Naive thymus-derived CD4-positive, alpha-beta T cell (primary cell): ENCODE measurements around the gene FNTB. TPM values are rescaled to one million over a fixed set of nuclear protein-coding genes. Genes with fewer than 3 reads are reported as not detected.

Source experiments
- ATAC-seq: fragments of 150-1000 bp; cut with Tn5 transposase; 2 replicates; pipeline ENCODE4 v1.10.0; 2021; ENCODE audit warnings: mild to moderate bottlenecking, moderate library complexity
- CTCF ChIA-PET: fragments of 350-600 bp; sonication (Branson Sonifier 250); formaldehyde crosslinking; loops from one replicate; lab custom pipeline; 2021; ENCODE audit warnings: antibody characterized with exemption; lab: Charles Lee
- POLR2A ChIA-PET: fragments of 350-600 bp; sonication (Branson Sonifier 250); formaldehyde crosslinking; loops from one replicate; lab custom pipeline; 2021; ENCODE audit warnings: antibody characterized with exemption, inconsistent platforms; lab: Charles Lee
- DNase-seq, 9 donors: peaks; one replicate each; pipeline versions ENCODE4 v3.0.0 to v3.0.0-alpha.2; 2020 to 2022; ENCODE audit warnings: mixed read lengths in 1 of 9
- H3K27ac ChIP-seq: one replicate; pipeline ENCODE4 v1.7.0; 2013; ENCODE audit warnings: mild to moderate bottlenecking, low read depth, low read length, moderate library complexity
- H3K27me3 ChIP-seq, 2 donors: one replicate each; pipeline ENCODE4 v1.7.0; 2013; ENCODE audit warnings: low read length in 2 of 2, mild to moderate bottlenecking in 2 of 2, moderate library complexity in 2 of 2; ENCODE audit not compliant: control insufficient read depth in 2 of 2, insufficient read depth in 2 of 2
- H3K36me3 ChIP-seq, 3 experiments: 1 replicate in 2 of 3; 2 replicates in 1 of 3; pipeline ENCODE4 v1.7.0; 2013; ENCODE audit warnings: low read length in 3 of 3, mild to moderate bottlenecking in 3 of 3, moderate library complexity in 1 of 3; ENCODE audit not compliant: insufficient read depth in 3 of 3, control insufficient read depth in 2 of 3
- H3K4me1 ChIP-seq, 2 donors: one replicate each; pipeline ENCODE4 v1.7.0; 2013; ENCODE audit warnings: low read length in 2 of 2, mild to moderate bottlenecking in 2 of 2, moderate library complexity in 1 of 2; ENCODE audit not compliant: control insufficient read depth in 2 of 2, insufficient read depth in 2 of 2
- H3K4me3 ChIP-seq: 2 replicates; pipeline ENCODE4 v1.7.0; 2013; ENCODE audit warnings: mild to moderate bottlenecking, low read length
- H3K9me3 ChIP-seq, 3 experiments: 1 replicate in 2 of 3; 2 replicates in 1 of 3; pipeline ENCODE4 v1.7.0; 2013; ENCODE audit warnings: low read length in 3 of 3; ENCODE audit not compliant: control insufficient read depth in 2 of 3
- H3K27ac Mint-ChIP-seq, 9 donors: one replicate each; pipeline ENCODE4 v1.8.0; 2020 to 2022; ENCODE audit warnings: mixed read lengths in 9 of 9, mild to moderate bottlenecking in 8 of 9, moderate library complexity in 5 of 9, inconsistent platforms in 2 of 9
- H3K27me3 Mint-ChIP-seq, 5 donors: one replicate each; pipeline ENCODE4 v1.8.0; 2021 to 2022; ENCODE audit warnings: mixed read lengths in 5 of 5, mild to moderate bottlenecking in 1 of 5
- H3K36me3 Mint-ChIP-seq, 5 donors: one replicate each; pipeline ENCODE4 v1.8.0; 2020 to 2022; ENCODE audit warnings: mixed read lengths in 5 of 5, mild to moderate bottlenecking in 3 of 5, inconsistent platforms in 1 of 5
- H3K4me1 Mint-ChIP-seq, 7 donors: one replicate each; pipeline ENCODE4 v1.8.0; 2020 to 2022; ENCODE audit warnings: mixed read lengths in 7 of 7, mild to moderate bottlenecking in 3 of 7, inconsistent platforms in 1 of 7
- H3K4me3 Mint-ChIP-seq, 10 donors: one replicate each; pipeline ENCODE4 v1.8.0; 2020 to 2022; ENCODE audit warnings: mild to moderate bottlenecking in 10 of 10, mixed read lengths in 10 of 10, moderate library complexity in 6 of 10, inconsistent platforms in 2 of 10
- H3K9me3 Mint-ChIP-seq, 11 donors: one replicate each; pipeline ENCODE4 v1.8.0; 2020 to 2022; ENCODE audit warnings: mixed read lengths in 11 of 11, mild to moderate bottlenecking in 4 of 11, inconsistent platforms in 1 of 11, moderate library complexity in 1 of 11
- intact Hi-C, 2 donors: fragments of 100-400 bp; cut with micrococcal nuclease; formaldehyde crosslinking; loops; one replicate each; pipeline ENCODE4 v1.15.1; 2023
- polyA plus RNA-seq, 2 donors: library from polyadenylated mRNA; unstranded; fragments of 300-500 nt; fragmentation: Illumina TruSeq; gene quantifications; one replicate each; pipeline ENCODE4 v1.2.3, GENCODE V29; 2021
- total RNA-seq, 6 experiments: library from RNA in 5 of 6; stranded (reverse) in 5 of 6; gene quantifications; 1 replicate in 5 of 6; 2 replicates in 1 of 6; pipeline ENCODE4 v1.2.3 and lab custom pipeline; 2021 to 2026

Gene FNTB
- total and polyA plus RNA-seq, 7 experiments from 2014 or later, result 4.0 to 19.7 (median 11.3) TPM

DNA sequence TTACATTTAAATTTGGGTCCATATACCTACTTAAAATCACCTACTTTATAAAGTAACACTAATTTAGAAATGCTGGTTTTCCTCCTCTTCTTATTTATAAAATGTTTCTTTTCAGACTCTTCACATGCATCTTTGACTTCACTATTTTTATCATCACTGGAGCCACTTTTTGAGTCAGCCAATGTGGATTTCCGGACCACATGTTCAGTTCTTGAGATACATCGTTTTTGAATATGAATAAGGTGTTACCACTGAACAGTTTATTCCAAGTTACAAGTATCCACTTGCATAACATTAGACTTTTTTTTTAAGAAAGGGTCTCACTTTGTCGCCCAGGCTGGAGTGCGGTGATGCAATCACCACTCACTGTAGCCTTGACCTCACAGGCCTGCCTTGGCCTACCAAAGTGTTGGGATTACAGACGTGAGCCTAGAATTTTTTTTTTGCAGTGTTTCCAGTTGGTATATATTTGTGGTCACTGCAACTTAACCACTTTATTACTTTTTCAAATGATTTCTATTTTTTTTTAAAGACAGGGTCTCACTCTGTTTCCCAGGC is 5.7 kb downstream of the FNTB start:
- peaks cover 0 to 20% (median 4%) of the 10 kb centered on the region in 5 donors for H3K36me3 Mint-ChIP-seq

DNA sequence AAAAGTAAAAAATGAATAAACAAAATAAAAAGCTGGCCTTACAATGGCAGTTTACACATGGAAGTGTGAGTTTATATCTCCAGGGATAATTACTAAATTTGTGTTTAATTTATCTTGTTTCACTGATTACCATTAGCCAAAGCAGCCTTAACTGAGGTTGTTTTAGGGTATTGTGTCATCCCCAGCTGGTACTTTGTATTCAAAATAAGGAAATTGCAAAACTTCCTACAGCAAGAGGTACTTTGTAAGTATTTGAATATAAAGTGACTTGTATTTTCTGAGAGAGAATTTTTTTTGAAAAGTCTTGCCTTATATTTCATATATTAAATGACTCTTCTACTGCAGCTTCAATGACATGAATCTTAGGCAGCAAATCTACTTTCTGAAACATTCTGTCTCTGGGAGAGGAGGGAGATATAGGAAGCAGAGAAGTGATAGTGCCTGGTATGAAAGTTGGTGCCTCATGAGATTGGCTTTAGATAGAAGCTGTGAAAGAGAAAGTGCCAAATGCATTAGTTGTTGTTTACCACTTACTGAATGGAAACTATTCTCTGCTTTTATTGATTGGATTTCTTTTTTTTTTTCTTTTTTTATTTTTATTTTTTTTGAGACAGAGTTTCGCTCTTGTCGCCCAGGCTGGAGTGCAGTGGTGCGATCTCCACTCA is 6.7 kb downstream of the FNTB start:
- H3K36me3 Mint-ChIP-seq, result peaks cover 0 to 21% (median 4%) of the 10 kb centered on the region in 5 donors
- Histone ChIP-seq H3K9me3 (no peaks in the 10 kb centered on the region), H3K4me1 (peaks cover 14 to 20% of the 10 kb centered on the region in 2 donors), H3K27me3 (no peaks in the 10 kb centered on the region), H3K36me3 (no peaks in the 10 kb centered on the region), H3K27ac (no peak overlapping the region), H3K4me3 (no peak overlapping the region)
- H3K27me3 Mint-ChIP-seq, result no peaks in the 10 kb centered on the region
- peaks cover 0 to 2% (median 0%) of the 10 kb centered on the region in 11 donors for H3K9me3 Mint-ChIP-seq
- H3K27ac Mint-ChIP-seq, result no peak overlapping the region
- ATAC-seq (peak; percentile 40), DNase-seq (no peak)
- no peak overlapping the region for H3K4me3 Mint-ChIP-seq
- POLR2A ChIA-PET, result interaction anchor here (1.1 kb wide), 2 partner anchors 61 to 105 kb away, joined by 3 read pairs; no protein-coding TSS in a partner anchor
- CTCF ChIA-PET, result interaction anchor here (0.5 kb wide), 1 partner anchor 89 kb away, joined by 3 read pairs; no protein-coding TSS in a partner anchor
- intact Hi-C loops, result no loop called here
- H3K4me1 Mint-ChIP-seq, result peaks cover 24 to 44% (median 34%) of the 10 kb centered on the region in 7 donors

More for the DNA sequence above, 5.7 kb downstream of the FNTB start:
- CTCF ChIA-PET, result no interaction called here
- H3K27ac ChIP-seq, result no peak overlapping the region
- Mint-ChIP-seq H3K27ac (no peak overlapping the region), H3K27me3 (no peaks in the 10 kb centered on the region), H3K9me3 (peaks cover 0 to 2% (median 0%) of the 10 kb centered on the region in 11 donors), H3K4me3 (no peak overlapping the region), H3K4me1 (peaks cover 24 to 45% (median 39%) of the 10 kb centered on the region in 7 donors)
- ATAC-seq (no peak), DNase-seq (no peak)
- H3K4me3 ChIP-seq, result no peak overlapping the region
- no peaks in the 10 kb centered on the region for H3K27me3 ChIP-seq
- peaks cover 14 to 30% of the 10 kb centered on the region in 2 donors for H3K4me1 ChIP-seq
- intact Hi-C loops, result no loop called here
- POLR2A ChIA-PET, result interaction anchor here (0.6 to 1.1 kb wide), 2 partner anchors 60 to 100 kb away, joined by 3 read pairs; no protein-coding TSS in a partner anchor
- no peaks in the 10 kb centered on the region for H3K9me3 ChIP-seq
- H3K36me3 ChIP-seq, result no peaks in the 10 kb centered on the region

DNA sequence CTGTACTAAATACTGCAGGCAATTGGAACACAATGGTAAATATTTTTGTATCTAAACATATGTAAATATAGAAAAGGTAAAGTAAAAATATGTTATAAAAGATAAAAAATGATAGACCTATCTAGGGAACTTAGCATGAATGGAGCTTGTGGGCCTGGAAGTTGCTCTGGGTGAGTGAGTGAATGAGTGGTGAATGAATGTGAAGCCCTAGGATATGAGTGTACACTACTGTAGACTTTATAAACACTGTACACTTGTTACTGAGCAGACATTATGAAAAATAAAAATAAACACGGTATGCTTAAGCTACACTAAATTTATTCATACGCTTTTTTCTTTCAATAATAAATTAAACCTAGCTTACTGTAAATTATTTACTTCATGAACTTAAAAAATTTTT is 7.8 kb downstream of the FNTB start:
- Histone ChIP-seq H3K4me1 (peaks cover 13 to 15% of the 10 kb centered on the region in 2 donors), H3K27me3 (no peaks in the 10 kb centered on the region)
- no peak overlapping the region for H3K27ac Mint-ChIP-seq

DNA sequence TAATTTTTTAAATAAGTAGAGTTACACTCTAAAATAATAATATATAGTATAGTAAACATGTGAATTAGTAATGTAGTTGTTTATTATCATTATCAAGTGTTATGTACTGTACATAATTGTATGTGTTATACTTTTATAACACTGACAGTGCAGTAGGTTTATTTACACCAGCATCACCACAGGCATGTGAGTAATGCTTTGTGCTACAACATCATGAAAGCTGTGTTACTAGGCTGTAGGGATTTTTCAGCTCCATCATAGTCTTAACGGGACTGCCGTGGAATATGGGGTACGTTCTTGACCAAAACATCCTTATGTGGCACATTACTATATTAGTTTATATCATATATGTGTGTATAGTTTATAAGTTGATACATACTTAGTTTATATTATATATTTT is 8.6 kb downstream of the FNTB start:
- no peak overlapping the region for H3K4me3 ChIP-seq
- no peak overlapping the region for H3K4me3 Mint-ChIP-seq
- H3K4me1 ChIP-seq, result peaks cover 5 to 7% of the 10 kb centered on the region in 2 donors
- H3K36me3 Mint-ChIP-seq, result peaks cover 0 to 14% (median 4%) of the 10 kb centered on the region in 5 donors
- peaks cover 16 to 28% (median 21%) of the 10 kb centered on the region in 7 donors for H3K4me1 Mint-ChIP-seq
- intact Hi-C loops, result no loop called here
- H3K27ac Mint-ChIP-seq, result no peak overlapping the region
- POLR2A ChIA-PET, result interaction anchor here (0.6 to 1.5 kb wide), 4 partner anchors 9 to 107 kb away, joined by 3 to 4 read pairs (median 3); partner anchors contain the start of genes FNTB and MAX
- ATAC-seq (no peak), DNase-seq (no peak)
- no peaks in the 10 kb centered on the region for H3K9me3 ChIP-seq
- H3K27me3 Mint-ChIP-seq, result no peaks in the 10 kb centered on the region
- H3K27ac ChIP-seq, result no peak overlapping the region
- H3K27me3 ChIP-seq, result no peaks in the 10 kb centered on the region
- CTCF ChIA-PET, result interaction anchor here (0.8 to 1.0 kb wide), 2 partner anchors 13 to 41 kb away, joined by 3 read pairs; no protein-coding TSS in a partner anchor
- H3K9me3 Mint-ChIP-seq, result no peaks in the 10 kb centered on the region
- H3K36me3 ChIP-seq, result no peaks in the 10 kb centered on the region

More for the DNA sequence above, 7.8 kb downstream of the FNTB start:
- ChIA-PET POLR2A (interaction anchor here (1.1 to 1.5 kb wide), 3 partner anchors 8 to 108 kb away, joined by 3 to 4 read pairs (median 3); partner anchors contain the start of genes FNTB and MAX), CTCF (interaction anchor here (1.0 kb wide), 1 partner anchor 41 kb away, joined by 3 read pairs; no protein-coding TSS in a partner anchor)
- Histone ChIP-seq H3K36me3 (no peaks in the 10 kb centered on the region), H3K27ac (no peak overlapping the region), H3K4me3 (no peak overlapping the region), H3K9me3 (no peaks in the 10 kb centered on the region)
- Mint-ChIP-seq H3K27me3 (no peaks in the 10 kb centered on the region), H3K36me3 (peaks cover 0 to 16% (median 4%) of the 10 kb centered on the region in 5 donors), H3K4me3 (no peak overlapping the region), H3K9me3 (peaks cover 0 to 2% (median 0%) of the 10 kb centered on the region in 11 donors), H3K4me1 (peaks cover 20 to 35% (median 27%) of the 10 kb centered on the region in 7 donors)
- no peak for ATAC-seq
- no peak for DNase-seq
- intact Hi-C loops, result no loop called here

DNA sequence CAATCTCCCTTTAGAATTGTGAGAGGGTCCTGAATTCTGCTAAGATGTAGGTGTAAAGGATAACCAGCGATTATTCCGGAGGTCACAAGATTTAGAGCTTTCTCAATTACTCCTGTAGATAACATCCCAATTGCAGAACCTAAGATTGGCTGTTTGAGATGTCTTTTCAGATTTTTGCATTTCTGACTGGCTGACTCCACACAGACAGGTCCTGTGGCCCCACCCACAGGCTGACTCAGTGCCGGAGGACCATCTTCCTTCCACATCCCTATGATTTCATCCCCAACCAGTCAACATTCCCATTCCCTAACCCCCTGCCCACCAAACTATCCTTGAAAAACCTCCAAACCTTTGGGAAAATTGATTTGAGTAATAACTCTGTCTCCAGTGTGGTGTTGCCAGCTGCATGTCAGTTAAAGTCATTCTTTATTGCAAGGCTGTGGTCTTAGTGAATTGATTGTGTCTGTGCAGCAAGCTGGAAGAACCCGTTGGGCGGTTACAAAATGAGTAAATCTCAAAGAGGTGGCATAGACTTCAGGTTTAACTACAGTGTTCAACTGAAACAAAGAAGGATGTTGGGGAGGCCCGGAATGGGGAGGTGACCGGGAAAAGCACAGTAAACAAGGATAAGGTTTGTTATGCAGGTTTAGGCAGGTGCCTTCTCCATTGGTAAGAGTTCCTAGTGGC is 10.6 kb downstream of the FNTB start:
- DNase-seq (no peak), ATAC-seq (peak; percentile 49)
- H3K4me3 ChIP-seq, result no peak overlapping the region
- ChIA-PET POLR2A (no interaction called here), CTCF (interaction anchor here (0.6 kb wide), 1 partner anchor 334 kb away, joined by 4 read pairs; no protein-coding TSS in a partner anchor)
- Mint-ChIP-seq H3K4me1 (peaks cover 5 to 20% (median 12%) of the 10 kb centered on the region in 7 donors), H3K4me3 (no peak overlapping the region), H3K27ac (no peak overlapping the region), H3K36me3 (peaks cover 0 to 17% (median 0%) of the 10 kb centered on the region in 5 donors), H3K27me3 (no peaks in the 10 kb centered on the region), H3K9me3 (no peaks in the 10 kb centered on the region)
- H3K27me3 ChIP-seq, result no peaks in the 10 kb centered on the region
- H3K27ac ChIP-seq, result no peak overlapping the region
- intact Hi-C loops, result no loop called here
- H3K4me1 ChIP-seq, result no peaks in the 10 kb centered on the region
- H3K9me3 ChIP-seq, result no peaks in the 10 kb centered on the region
- no peaks in the 10 kb centered on the region for H3K36me3 ChIP-seq

DNA sequence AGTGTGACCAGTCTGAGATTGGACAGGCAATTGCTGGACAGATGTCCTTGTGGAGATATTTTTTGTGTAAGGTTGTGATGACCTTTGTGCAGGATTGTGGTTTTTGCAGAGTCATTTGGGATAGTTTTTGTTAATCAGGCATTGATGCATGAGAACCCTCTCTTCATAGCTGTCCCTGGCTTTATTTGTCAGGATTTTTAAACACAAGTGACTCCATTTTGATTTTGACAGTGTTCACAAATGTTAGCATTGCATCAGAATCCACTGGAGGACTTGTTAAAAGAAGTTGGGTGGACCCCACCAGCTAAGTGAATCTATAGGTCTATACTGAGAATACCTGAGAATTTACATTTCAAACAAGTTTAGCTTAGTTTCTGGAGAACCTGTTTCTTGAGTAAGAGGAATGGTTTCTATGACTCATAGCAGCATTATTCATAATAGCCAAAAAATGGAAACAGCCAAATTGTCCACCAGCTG is 11.8 kb downstream of the FNTB start:
- no peaks in the 10 kb centered on the region for H3K36me3 ChIP-seq
- Mint-ChIP-seq H3K36me3 (peaks cover 0 to 11% (median 0%) of the 10 kb centered on the region in 5 donors), H3K27me3 (no peaks in the 10 kb centered on the region), H3K4me3 (no peak overlapping the region), H3K9me3 (peaks cover 0 to 2% (median 0%) of the 10 kb centered on the region in 11 donors), H3K4me1 (peaks cover 8 to 27% (median 13%) of the 10 kb centered on the region in 7 donors), H3K27ac (no peak overlapping the region)
- no peaks in the 10 kb centered on the region for H3K9me3 ChIP-seq
- H3K27me3 ChIP-seq, result no peaks in the 10 kb centered on the region
- H3K27ac ChIP-seq, result no peak overlapping the region
- ChIA-PET CTCF (interaction anchor here (0.5 kb wide), 1 partner anchor 10 kb away, joined by 5 read pairs; no protein-coding TSS in a partner anchor), POLR2A (interaction anchor here (1.0 kb wide), 1 partner anchor 15 kb away, joined by 3 read pairs; no protein-coding TSS in a partner anchor)
- no peaks in the 10 kb centered on the region for H3K4me1 ChIP-seq
- intact Hi-C loops, result no loop called here
- DNase-seq (no peak), ATAC-seq (no peak)
- no peak overlapping the region for H3K4me3 ChIP-seq
